OCI-LY3 (cell line): ENCODE measurements around the gene RASIP1.

ENCODE experiments used
- H2AFZ ChIP-seq: fragments of 200-600, 300-600 bp; shearing (Covaris generic); 2 replicates; pipeline ENCODE4 v1.6.0; 2014; ENCODE audit warnings: antibody characterized with exemption, low read depth, low read length
- H3K27ac ChIP-seq: fragments of 200-600, 300-600 bp; sonication (generic); 2 replicates; pipeline ENCODE4 v1.5.1; 2014; ENCODE audit warnings: mild to moderate bottlenecking, low read length, moderate library complexity, mixed read lengths
- H3K27me3 ChIP-seq: fragments of 200-600, 300-600 bp; sonication (generic); 2 replicates; pipeline ENCODE4 v1.6.1; 2014; ENCODE audit warnings: low read depth, low read length, mixed read lengths
- H3K36me3 ChIP-seq: fragments of 200-600, 300-600 bp; sonication (generic); replicated peaks from 2 replicates; pipeline ENCODE3; 2014; ENCODE audit warnings: low read depth, low read length, mixed read lengths
- H3K4me1 ChIP-seq: fragments of 300-600, 200-600 bp; sonication (generic); 2 replicates; pipeline ENCODE4 v1.6.1; 2014; ENCODE audit warnings: low read length, mixed read lengths
- H3K4me2 ChIP-seq: fragments of 200-600, 300-600 bp; sonication (generic); 2 replicates; pipeline ENCODE4 v1.6.1; 2014; ENCODE audit warnings: low read length, mixed read lengths
- H3K4me3 ChIP-seq: fragments of 300-600, 200-600 bp; sonication (generic); 2 replicates; pipeline ENCODE4 v1.5.1; 2014; ENCODE audit warnings: antibody characterized with exemption, mild to moderate bottlenecking, low read length, moderate library complexity
- H3K79me2 ChIP-seq: fragments of 300-600, 200-600 bp; shearing (Covaris generic); 2 replicates; pipeline ENCODE4 v1.6.1; 2014; ENCODE audit warnings: mild to moderate bottlenecking, low read length, mixed read lengths
- H3K9ac ChIP-seq: fragments of 300-600, 200-600 bp; shearing (Covaris generic); 2 replicates; pipeline ENCODE4 v1.6.0; 2014; ENCODE audit warnings: mild to moderate bottlenecking, low read length, moderate library complexity
- H3K9me3 ChIP-seq: fragments of 200-600, 300-600 bp; shearing (Covaris generic); 2 replicates; pipeline ENCODE4 v1.6.1; 2014; ENCODE audit warnings: low read length, mixed read lengths; ENCODE audit not compliant: insufficient read depth
- H4K20me1 ChIP-seq: fragments of 200-600, 300-600 bp; sonication (generic); 2 replicates; pipeline ENCODE4 v1.6.1; 2016; ENCODE audit warnings: low read length, mixed read lengths; ENCODE audit not compliant: insufficient read depth
- EZH2phosphoT487 ChIP-seq: fragments of 200-600 bp; shearing (Covaris generic); IDR thresholded peaks from 2 replicates; pipeline ENCODE4 v1.6.1; 2018; ENCODE audit warnings: antibody characterized with exemption, mixed run types, low read depth
- TF ChIP-seq, protein P1 (sequence below): fragments of 200-600, 300-600 bp; sonication (generic); IDR thresholded peaks from 2 replicates; pipeline ENCODE4 v1.5.1; 2014; ENCODE audit warnings: antibody characterized with exemption, low read length, low read depth

The RASIP1 gene

DNA sequence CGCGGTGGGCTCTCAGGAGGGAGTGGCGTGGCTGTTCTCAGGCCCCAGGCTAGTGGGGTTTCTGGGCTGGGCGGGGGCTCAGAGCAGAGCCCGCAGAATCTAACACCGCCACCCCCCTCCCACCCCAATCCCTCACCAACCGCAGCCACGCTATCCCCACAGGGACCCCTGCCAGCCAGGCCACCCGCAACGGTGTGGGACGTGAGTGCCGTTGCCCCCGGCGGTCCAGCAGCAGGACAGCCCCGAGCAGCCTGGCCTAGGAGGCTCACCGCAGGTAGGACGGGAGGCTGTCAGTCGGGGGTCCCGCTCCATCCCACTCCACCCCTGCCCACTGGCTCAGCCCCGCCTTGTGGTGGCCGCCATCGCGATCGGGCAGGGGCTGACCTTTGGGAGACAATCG lies 67.4 kb downstream of the RASIP1 start, which contains the start of gene NTN5:
NTN5 (minus strand) TSS at position 24 of the 400 bp plus-strand sequence. CDS start 2,031 bp downstream, outside the sequence.
- TF ChIP-seq EZH2phosphoT487 = no peak
- TF ChIP-seq, protein P1, sequence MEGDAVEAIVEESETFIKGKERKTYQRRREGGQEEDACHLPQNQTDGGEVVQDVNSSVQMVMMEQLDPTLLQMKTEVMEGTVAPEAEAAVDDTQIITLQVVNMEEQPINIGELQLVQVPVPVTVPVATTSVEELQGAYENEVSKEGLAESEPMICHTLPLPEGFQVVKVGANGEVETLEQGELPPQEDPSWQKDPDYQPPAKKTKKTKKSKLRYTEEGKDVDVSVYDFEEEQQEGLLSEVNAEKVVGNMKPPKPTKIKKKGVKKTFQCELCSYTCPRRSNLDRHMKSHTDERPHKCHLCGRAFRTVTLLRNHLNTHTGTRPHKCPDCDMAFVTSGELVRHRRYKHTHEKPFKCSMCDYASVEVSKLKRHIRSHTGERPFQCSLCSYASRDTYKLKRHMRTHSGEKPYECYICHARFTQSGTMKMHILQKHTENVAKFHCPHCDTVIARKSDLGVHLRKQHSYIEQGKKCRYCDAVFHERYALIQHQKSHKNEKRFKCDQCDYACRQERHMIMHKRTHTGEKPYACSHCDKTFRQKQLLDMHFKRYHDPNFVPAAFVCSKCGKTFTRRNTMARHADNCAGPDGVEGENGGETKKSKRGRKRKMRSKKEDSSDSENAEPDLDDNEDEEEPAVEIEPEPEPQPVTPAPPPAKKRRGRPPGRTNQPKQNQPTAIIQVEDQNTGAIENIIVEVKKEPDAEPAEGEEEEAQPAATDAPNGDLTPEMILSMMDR = no peak
- no peaks in the 10 kb centered on the region for H3K27me3 ChIP-seq
- no peak within 1 kb of the TSS for H2AFZ ChIP-seq
- no peaks in the 10 kb centered on the region for H3K36me3 ChIP-seq
- H4K20me1 ChIP-seq = no peaks in the 10 kb centered on the region
- H3K4me3 ChIP-seq = no peak within 1 kb of the TSS
- H3K4me2 ChIP-seq = no peak within 1 kb of the TSS
- H3K9me3 ChIP-seq = no peaks in the 10 kb centered on the region
- H3K9ac ChIP-seq = no peak within 1 kb of the TSS
- H3K27ac ChIP-seq = no peak within 1 kb of the TSS
- H3K4me1 ChIP-seq = peaks cover 5% of the 10 kb centered on the region
- no peaks in the 10 kb centered on the region for H3K79me2 ChIP-seq

DNA sequence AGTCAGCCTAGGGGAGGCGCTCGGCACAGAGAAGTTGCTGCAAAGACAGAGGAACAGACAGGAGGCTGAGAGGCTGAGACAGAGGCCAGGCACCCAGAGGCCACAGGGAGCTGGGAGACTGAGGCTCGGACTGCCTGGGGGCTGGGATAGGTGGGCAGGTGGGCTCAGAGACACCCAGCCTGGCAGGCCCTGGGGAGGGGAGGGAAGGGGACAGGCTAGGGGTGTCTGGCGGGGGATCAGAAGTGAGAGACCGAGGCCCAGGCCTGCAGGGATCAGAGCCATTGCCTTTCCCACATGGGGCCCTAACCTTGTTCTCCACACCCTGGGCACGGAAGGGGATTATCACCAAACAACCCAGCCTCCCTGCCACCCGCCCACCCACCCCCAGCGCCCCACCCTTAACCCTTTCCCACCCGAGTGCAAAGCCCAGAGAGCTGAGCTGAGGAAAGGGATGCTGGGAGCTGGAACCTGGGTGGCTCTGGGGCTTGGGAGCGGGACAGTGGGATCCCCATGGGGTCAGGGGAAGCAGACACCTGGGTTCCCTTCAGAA lies 68.9 kb downstream of the RASIP1 start:
- no peaks in the 10 kb centered on the region for H3K36me3 ChIP-seq
- no peak overlapping the region for H3K9ac ChIP-seq
- no peak overlapping the region for H3K27ac ChIP-seq
- no peaks in the 10 kb centered on the region for H3K79me2 ChIP-seq
- TF ChIP-seq, protein P1 = no peak
- TF ChIP-seq EZH2phosphoT487 = no peak
- no peak overlapping the region for H3K4me3 ChIP-seq
- H2AFZ ChIP-seq = no peak overlapping the region
- no peaks in the 10 kb centered on the region for H4K20me1 ChIP-seq
- peaks cover 5% of the 10 kb centered on the region for H3K4me1 ChIP-seq
- no peaks in the 10 kb centered on the region for H3K27me3 ChIP-seq
- H3K9me3 ChIP-seq = no peaks in the 10 kb centered on the region
- H3K4me2 ChIP-seq = no peak overlapping the region

DNA sequence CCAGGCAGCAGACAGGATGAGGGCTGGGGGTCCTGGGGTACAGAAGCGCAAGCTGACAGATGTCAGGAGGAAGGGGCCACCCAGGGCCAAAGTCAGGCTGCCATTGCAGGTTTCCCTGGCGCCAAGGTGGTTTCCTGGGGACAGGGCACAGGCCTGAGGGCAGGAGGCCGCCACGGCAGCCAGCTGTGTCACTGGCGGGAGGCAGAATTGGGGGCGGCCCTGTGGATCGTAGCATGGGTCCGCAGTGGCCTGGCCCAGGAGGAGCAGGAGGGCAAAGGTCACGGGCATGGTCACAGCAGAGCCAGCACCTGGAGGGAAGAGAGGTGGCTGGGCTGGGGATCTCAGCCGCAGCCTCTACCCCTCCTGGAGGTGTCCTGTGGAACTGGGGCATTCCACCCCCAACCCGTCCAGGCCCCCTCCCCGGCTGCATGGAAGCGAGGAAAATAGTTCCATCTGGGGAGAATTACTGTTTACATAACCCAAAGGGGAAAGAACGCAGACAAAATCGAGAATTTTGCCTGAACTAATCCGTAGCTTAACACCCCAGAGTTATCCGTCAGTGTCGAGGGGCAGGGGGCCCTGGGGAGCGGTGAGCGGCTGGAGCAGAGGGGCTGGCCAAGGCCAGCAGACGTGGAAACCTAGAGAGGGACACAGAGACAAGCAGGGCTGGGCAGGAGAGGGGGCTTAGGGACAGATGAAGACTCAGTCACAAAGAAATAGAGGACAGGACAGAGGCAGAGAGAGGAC lies 69.5 kb downstream of the RASIP1 start:
- H2AFZ ChIP-seq = no peak overlapping the region
- no peaks in the 10 kb centered on the region for H3K9me3 ChIP-seq
- no peak for TF ChIP-seq EZH2phosphoT487
- TF ChIP-seq, protein P1 = no peak
- no peaks in the 10 kb centered on the region for H3K79me2 ChIP-seq
- H3K4me1 ChIP-seq = peaks cover 5% of the 10 kb centered on the region
- H3K9ac ChIP-seq = no peak overlapping the region
- no peaks in the 10 kb centered on the region for H4K20me1 ChIP-seq
- H3K4me2 ChIP-seq = no peak overlapping the region
- no peak overlapping the region for H3K4me3 ChIP-seq
- no peaks in the 10 kb centered on the region for H3K27me3 ChIP-seq
- no peak overlapping the region for H3K27ac ChIP-seq
- H3K36me3 ChIP-seq = no peaks in the 10 kb centered on the region
